ENCODE measurements around the gene ANO6.

ANO6 gene

GRCh38 chr12:45409966-45410365, 194.1 kb downstream of the ANO6 start:
- no peak for DNase-seq

GRCh38 chr12:45411626-45412025, 195.7 kb downstream of the ANO6 start:
- no peak for DNase-seq

- DNase-seq, result peak in 1 of 2 experiments; percentile 1
These were observed 199.5 kb downstream of the ANO6 start for GRCh38 chr12:45415393-45415817.

- no peak for DNase-seq
These were observed 200.2 kb downstream of the ANO6 start for GRCh38 chr12:45416126-45416525.

GRCh38 chr12:45418520-45418919, 202.6 kb downstream of the ANO6 start:
- DNase-seq, result no peak

- no peak for DNase-seq
These were observed 203.5 kb downstream of the ANO6 start for GRCh38 chr12:45419317-45419814.

GRCh38 chr12:45421736-45422135, 205.8 kb downstream of the ANO6 start:
- DNase-seq, result no peak

GRCh38 chr12:45423931-45424330, 208.0 kb downstream of the ANO6 start:
- no peak for DNase-seq

- DNase-seq, result no peak
These were observed 209.5 kb downstream of the ANO6 start for GRCh38 chr12:45425426-45425825.

GRCh38 chr12:45426294-45426693, 210.4 kb downstream of the ANO6 start:
- DNase-seq, result no peak

- DNase-seq, result no peak
These were observed 211.1 kb downstream of the ANO6 start for GRCh38 chr12:45427042-45427441.

- no peak for DNase-seq
These were observed 213.9 kb downstream of the ANO6 start for GRCh38 chr12:45429831-45430230.

GRCh38 chr12:45431126-45431525, 215.2 kb downstream of the ANO6 start:
- no peak for DNase-seq

- no peak for DNase-seq
These were observed 216.8 kb downstream of the ANO6 start for GRCh38 chr12:45432710-45433109.

GRCh38 chr12:45433441-45433868, 217.6 kb downstream of the ANO6 start:
- no peak for DNase-seq

GRCh38 chr12:45434094-45434493, 218.2 kb downstream of the ANO6 start:
- no peak for DNase-seq

- DNase-seq, result no peak
These were observed 220.2 kb downstream of the ANO6 start for GRCh38 chr12:45435945-45436710.

GRCh38 chr12:45439039-45439438, 223.1 kb downstream of the ANO6 start:
- DNase-seq, result no peak

GRCh38 chr12:45446013-45446412, 230.1 kb downstream of the ANO6 start:
- no peak for DNase-seq

- DNase-seq, result no peak
These were observed 242.3 kb downstream of the ANO6 start for GRCh38 chr12:45458238-45458637.

- no peak for DNase-seq
These were observed 243.2 kb downstream of the ANO6 start for GRCh38 chr12:45458854-45459807.

- no peak for DNase-seq
These were observed 246.6 kb downstream of the ANO6 start for GRCh38 chr12:45462506-45462905.

- no peak for DNase-seq
These were observed 248.8 kb downstream of the ANO6 start for GRCh38 chr12:45464699-45465098.
